Measurements from ENCODE around the gene ADCY6. TPM values are rescaled to one million over a fixed set of nuclear protein-coding genes. Genes with fewer than 3 reads are reported as not detected.

The ADCY6 gene
- total RNA-seq, 1 experiment from 2014 or later, result 31.1 TPM

DNA sequence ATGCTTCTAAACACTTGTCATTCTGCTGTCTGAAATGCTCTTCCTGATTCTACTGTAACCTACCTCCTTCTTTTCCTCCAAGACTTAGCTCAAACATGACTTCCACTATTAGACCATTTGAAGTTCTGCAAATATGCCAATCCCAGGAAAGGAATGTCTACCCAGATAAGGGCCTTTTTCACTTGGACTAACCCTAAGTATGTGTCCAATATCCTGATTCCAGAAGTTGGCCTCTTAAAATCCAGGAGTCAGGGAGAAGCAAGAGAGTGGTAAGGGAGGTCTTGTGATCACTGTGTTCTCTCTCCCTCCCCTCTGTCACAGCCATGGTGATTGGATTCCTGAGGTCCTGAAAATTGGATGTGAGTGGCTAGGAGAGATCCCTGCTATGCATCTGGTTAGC, 30.2 kb downstream of the ADCY6 start:
- Histone ChIP-seq H2AK5ac (ENCODE audit: insufficient read length, low read length) (no peak overlapping the region), H3K9me3 (ENCODE audit: control insufficient read depth, low read depth, low read length) (no peaks in the 10 kb centered on the region), H2BK120ac (ENCODE audit: low read depth, low read length, poor library complexity, severe bottlenecking) (no peak overlapping the region), H2AFZ (ENCODE audit: low read length) (no peak overlapping the region), H4K5ac (ENCODE audit: insufficient read length, low read depth, low read length) (no peak overlapping the region), H3K27me3 (ENCODE audit: insufficient read depth, low read length) (no peaks in the 10 kb centered on the region; the same call in 1 of the 2 replicates), H3K56ac (ENCODE audit: insufficient read length, low read depth, low read length) (no peak overlapping the region), H2BK12ac (ENCODE audit: insufficient read length, low read depth, low read length) (no peak overlapping the region), H3K4me2 (ENCODE audit: insufficient read depth, insufficient read length, low read length) (no peak overlapping the region), H4K91ac (ENCODE audit: insufficient read length, low read depth, low read length) (no peak overlapping the region), H3K9ac (ENCODE audit: extremely low read depth, insufficient read length, low read length) (no peak overlapping the region), H2BK15ac (ENCODE audit: low read depth, low read length) (no peak overlapping the region), H3K23me2 (ENCODE audit: insufficient read length, low read depth, low read length, poor library complexity, severe bottlenecking) (no peaks in the 10 kb centered on the region), H2BK5ac (ENCODE audit: insufficient read length, low read length) (no peak overlapping the region), H3K18ac (ENCODE audit: insufficient read length, low read depth, low read length) (no peak overlapping the region), H3K4ac (ENCODE audit: low read depth, low read length) (no peak overlapping the region), H4K8ac (replicated peaks; ENCODE audit: insufficient read length, low read depth, low read length) (no peak overlapping the region), H3K27ac (ENCODE audit: insufficient read length, low read depth, low read length) (no peak overlapping the region), H4K20me1 (ENCODE audit: control insufficient read depth, insufficient read depth, insufficient read length) (no peaks in the 10 kb centered on the region), H3K14ac (ENCODE audit: insufficient read depth, low read length) (no peak overlapping the region), H3K79me1 (ENCODE audit: insufficient read depth, low read depth, low read length, poor library complexity, severe bottlenecking) (no peaks in the 10 kb centered on the region), H3K79me2 (ENCODE audit: insufficient read depth, low read length) (no peaks in the 10 kb centered on the region), H3T11ph (ENCODE audit: low read length) (no peak overlapping the region), H2BK20ac (ENCODE audit: low read depth, low read length, poor library complexity, severe bottlenecking) (no peak overlapping the region), H3K4me1 (ENCODE audit: insufficient read depth, low read length) (no peaks in the 10 kb centered on the region), H3K23ac (ENCODE audit: insufficient read length, low read depth, low read length) (no peak overlapping the region)
- no peaks in the 10 kb centered on the region for H3K9me3 Mint-ChIP-seq
- H3K36me3 Mint-ChIP-seq (ENCODE audit: insufficient read depth in 1 of 3, low read depth in 3 of 3), result no peaks in the 10 kb centered on the region
- no peaks in the 10 kb centered on the region for H3K27me3 Mint-ChIP-seq (ENCODE audit: low read depth)
- no peak overlapping the region; a peak in 1 of 7 replicates for H3K27ac Mint-ChIP-seq
- H3K4me1 Mint-ChIP-seq, result no peaks in the 10 kb centered on the region
- DNase-seq, result no peak
- TF ChIP-seq, protein P1, sequence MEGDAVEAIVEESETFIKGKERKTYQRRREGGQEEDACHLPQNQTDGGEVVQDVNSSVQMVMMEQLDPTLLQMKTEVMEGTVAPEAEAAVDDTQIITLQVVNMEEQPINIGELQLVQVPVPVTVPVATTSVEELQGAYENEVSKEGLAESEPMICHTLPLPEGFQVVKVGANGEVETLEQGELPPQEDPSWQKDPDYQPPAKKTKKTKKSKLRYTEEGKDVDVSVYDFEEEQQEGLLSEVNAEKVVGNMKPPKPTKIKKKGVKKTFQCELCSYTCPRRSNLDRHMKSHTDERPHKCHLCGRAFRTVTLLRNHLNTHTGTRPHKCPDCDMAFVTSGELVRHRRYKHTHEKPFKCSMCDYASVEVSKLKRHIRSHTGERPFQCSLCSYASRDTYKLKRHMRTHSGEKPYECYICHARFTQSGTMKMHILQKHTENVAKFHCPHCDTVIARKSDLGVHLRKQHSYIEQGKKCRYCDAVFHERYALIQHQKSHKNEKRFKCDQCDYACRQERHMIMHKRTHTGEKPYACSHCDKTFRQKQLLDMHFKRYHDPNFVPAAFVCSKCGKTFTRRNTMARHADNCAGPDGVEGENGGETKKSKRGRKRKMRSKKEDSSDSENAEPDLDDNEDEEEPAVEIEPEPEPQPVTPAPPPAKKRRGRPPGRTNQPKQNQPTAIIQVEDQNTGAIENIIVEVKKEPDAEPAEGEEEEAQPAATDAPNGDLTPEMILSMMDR (conservative IDR thresholded peaks at IDR 0.05), result no peak
- no peak overlapping the region for H3K4me3 Mint-ChIP-seq
